K562 (cell line): ENCODE data around the gene FRMD5. TPM values are rescaled to one million over a fixed set of nuclear protein-coding genes. Genes with fewer than 3 reads are reported as not detected.

Experiments used
- ATAC-seq: fragments of 200-7000 bp; cut with Tn5 transposase; 3 replicates; pipeline ENCODE4 v1.9.1; 2020; ENCODE audit warnings: moderate library complexity
- BruUV-seq: library from RNA; stranded (reverse); fragments of 400-500 nt; replicated peaks from 2 replicates; lab custom pipeline; 2021; lab: Mats Ljungman, UMichigan
- CTCF ChIA-PET: fragments of 300-600 bp; formaldehyde crosslinking; extraction: SDS; loops from one replicate; lab custom pipeline; 2021; ENCODE audit warnings: low intra/inter-chr PET ratio; lab: Yijun Ruan, JAX
- POLR2A ChIA-PET: fragments of 300-600, 350-650 bp; sonication (Branson Sonifier 250); formaldehyde crosslinking; extraction: SDS; loops from one replicate; lab custom pipeline; 2021; ENCODE audit warnings: antibody characterized with exemption, inconsistent platforms; lab: Yijun Ruan, JAX
- DNase-seq, 4 experiments: peaks; one replicate each; pipeline versions ENCODE4 v3.0.0 to v3.0.0-alpha.2; 2011 to 2018; ENCODE audit warnings: low spot score in 3 of 4, mixed read lengths in 3 of 4; ENCODE audit errors: extremely low read depth in 1 of 4
- FAIRE-seq: peaks from 2 replicates; lab custom pipeline; 2011; peaks lifted over from hg19 to GRCh38; lab: Jason Lieb, UNC
- H2AFZ ChIP-seq: 2 replicates; pipeline ENCODE4 v1.6.0; 2011; ENCODE audit warnings: low read depth, low read length, control low read depth, inconsistent platforms
- H3K27ac ChIP-seq: fragments of 200-600 bp; 3 replicates; pipeline ENCODE4 v1.8.0; 2011; ENCODE audit warnings: low read depth, mild to moderate bottlenecking, control low read depth, inconsistent platforms, low read length, moderate library complexity, mixed read lengths; ENCODE audit errors: extremely low read depth
- H3K27me3 ChIP-seq, 2 experiments: fragments of 300-600 bp in 1 of 2; 2 replicates in 1 of 2; 3 replicates in 1 of 2; pipeline versions ENCODE4 v1.6.0 to v1.8.0; 2011; ENCODE audit warnings: inconsistent platforms in 2 of 2, low read length in 2 of 2, mild to moderate bottlenecking in 1 of 2, mixed read lengths in 1 of 2, moderate library complexity in 1 of 2; ENCODE audit not compliant: control insufficient read depth in 2 of 2, insufficient read depth in 2 of 2
- H3K36me3 ChIP-seq: fragments of 300-600 bp; 3 replicates; pipeline ENCODE4 v1.8.0; 2011; ENCODE audit warnings: mild to moderate bottlenecking, low read length, inconsistent platforms; ENCODE audit not compliant: control insufficient read depth, insufficient read depth
- H3K4me1 ChIP-seq, 2 experiments: fragments of 200-600 bp in 1 of 2; replicated peaks in 1 of 2; 2 replicates in 1 of 2; 3 replicates in 1 of 2; pipeline versions ENCODE4 v1.5.1 to v1.8.0; 2011; ENCODE audit warnings: inconsistent platforms in 2 of 2, low read length in 2 of 2, mild to moderate bottlenecking in 1 of 2, mixed read lengths in 1 of 2, moderate library complexity in 1 of 2; ENCODE audit not compliant: control insufficient read depth in 2 of 2, insufficient read depth in 2 of 2
- H3K4me2 ChIP-seq: 2 replicates; pipeline ENCODE4 v1.6.1; 2011; ENCODE audit warnings: low read length, control low read depth, inconsistent platforms, mixed read lengths; ENCODE audit not compliant: insufficient read depth
- H3K4me3 ChIP-seq: fragments of 200-600 bp; sonication (generic), shearing (Covaris generic); 2 replicates; pipeline ENCODE4 v1.5.1; 2016; ENCODE audit warnings: control low read depth, inconsistent platforms
- H3K79me2 ChIP-seq: fragments of 200-600 bp; 3 replicates; pipeline ENCODE4 v1.8.0; 2011; ENCODE audit warnings: low read length, inconsistent platforms; ENCODE audit not compliant: control insufficient read depth, insufficient read depth
- H3K9ac ChIP-seq, 2 experiments: 2 replicates each; pipeline versions ENCODE4 v1.6.0 to v1.6.1; 2011; ENCODE audit warnings: low read depth in 2 of 2, low read length in 2 of 2, control low read depth in 1 of 2, inconsistent platforms in 1 of 2, mild to moderate bottlenecking in 1 of 2, mixed read lengths in 1 of 2; ENCODE audit not compliant: insufficient read depth in 1 of 2
- H3K9me1 ChIP-seq: one replicate; pipeline ENCODE4 v1.6.0; 2011; ENCODE audit warnings: inconsistent platforms, mild to moderate bottlenecking, low read length, moderate library complexity; ENCODE audit not compliant: control insufficient read depth, insufficient read depth
- H3K9me3 ChIP-seq: replicated peaks from 2 replicates; pipeline ENCODE4 v1.5.1; 2011; ENCODE audit warnings: low read depth, low read length, inconsistent platforms; ENCODE audit not compliant: control insufficient read depth, insufficient read depth
- H4K20me1 ChIP-seq: replicated peaks from 2 replicates; pipeline ENCODE4 v1.6.1; 2011; ENCODE audit warnings: low read length, inconsistent platforms, mixed read lengths; ENCODE audit not compliant: control insufficient read depth, insufficient read depth
- FOSL1 ChIP-seq: fragments of 200-800 bp; sonication (Bioruptor generic); conservative IDR thresholded peaks from 2 replicates; pipeline ENCODE4 v1.6.1; 2016; ENCODE audit warnings: missing genetic modification characterization, missing compliant biosample characterization
- GABPB1 ChIP-seq: sonication (generic); formaldehyde crosslinking; IDR thresholded peaks from 2 replicates; pipeline ENCODE4 v1.8.0; 2022; ENCODE audit warnings: mild to moderate bottlenecking, missing genetic modification reagents
- HNRNPH1 ChIP-seq: fragments of 200-400 bp; formaldehyde crosslinking; optimal IDR thresholded peaks from 2 replicates; pipeline ENCODE3; 2017; ENCODE audit warnings: low read depth, mild to moderate bottlenecking, low read length, moderate library complexity
- HSF4 ChIP-seq: fragments of 250-450 bp; sonication (Bioruptor Pico); IDR thresholded peaks from 2 replicates; pipeline ENCODE4 v2.1.2; 2022; ENCODE audit warnings: mild to moderate bottlenecking, moderate library complexity, borderline replicate concordance
- KLF10 ChIP-seq: fragments of 250-450 bp; sonication (Bioruptor Pico); IDR thresholded peaks from 2 replicates; pipeline ENCODE4 v1.6.1; 2021; ENCODE audit warnings: matching md5 sums
- RUNX1 ChIP-seq: sonication (generic); IDR thresholded peaks from 2 replicates; pipeline ENCODE4 v1.6.1; 2016; ENCODE audit warnings: antibody characterized with exemption, low read depth
- SIX5 ChIP-seq, 2 experiments: IDR thresholded peaks; 2 replicates each; pipeline ENCODE4 v1.6.1; 2011; ENCODE audit warnings: low read length in 2 of 2, borderline replicate concordance in 1 of 2, low read depth in 1 of 2, mild to moderate bottlenecking in 1 of 2, moderate library complexity in 1 of 2; ENCODE audit not compliant: insufficient read depth in 1 of 2
- SNIP1 ChIP-seq: fragments of 450-650 bp; IDR thresholded peaks from 2 replicates; pipeline ENCODE4 v1.7.1; 2017; ENCODE audit warnings: low read depth, mild to moderate bottlenecking
- TBL1XR1 ChIP-seq, 2 experiments: IDR thresholded peaks; 2 replicates each; pipeline ENCODE4 v1.6.1; 2012; ENCODE audit warnings: improper control_type of control experiment in 2 of 2, low read length in 2 of 2, mild to moderate bottlenecking in 1 of 2
- in situ Hi-C: fragments of 300-500 bp; cut with MboI; formaldehyde crosslinking; loops from 4 replicates; pipeline ENCODE4 v1.15.0; 2018; ENCODE audit warnings: inconsistent platforms, mixed read lengths
- intact Hi-C: fragments of 100-400 bp; cut with micrococcal nuclease; formaldehyde crosslinking; loops from 2 replicates; pipeline ENCODE4 v1.14.2; 2022
- polyA plus RNA-seq, 8 experiments: library from polyadenylated mRNA; depleted of rRNA in 4 of 8; stranded (reverse) in 5 of 8; unstranded in 3 of 8; fragments of >200 nt; fragmentation: Nextera tagmentation in 2 of 8; fragmentation: Illumina TruSeq in 1 of 8; extraction: Ambion mirVana in 2 of 8; extraction: Trizol in 1 of 8; gene quantifications; 2 replicates each; pipeline versions ENCODE4 v1.2.1 to v1.2.3, GENCODE V29; 2011 to 2014; ENCODE audit warnings: inconsistent platforms in 1 of 8, missing spikeins in 1 of 8
- total RNA-seq, 7 experiments: library from RNA; depleted of rRNA in 6 of 7; stranded (reverse); fragments of >200 nt in 6 of 7; fragmentation: Illumina TruSeq in 2 of 7; extraction: Trizol in 2 of 7; gene quantifications; 2 replicates each; pipeline versions ENCODE4 v1.2.1 to v1.2.3, GENCODE V29; 2011 to 2021; ENCODE audit warnings: low replicate concordance in 1 of 7
- TF ChIP-seq, protein P1 (sequence below): fragments of 450-650 bp; IDR thresholded peaks from 2 replicates; pipeline ENCODE4 v1.6.1; 2016; ENCODE audit warnings: borderline replicate concordance
- TF ChIP-seq, protein P2 (sequence below), 2 experiments: fragments of 450-650 bp in 1 of 2; sonication (generic) in 1 of 2; formaldehyde crosslinking; conservative IDR thresholded peaks; 2 replicates each; pipeline versions ENCODE4 v1.4.0 to v1.8.1; 2020 to 2022; ENCODE audit warnings: mild to moderate bottlenecking in 1 of 2, missing genetic modification reagents in 1 of 2
- TF ChIP-seq, protein P3 (sequence below): fragments of 450-650 bp; IDR thresholded peaks from 2 replicates; pipeline ENCODE4 v1.6.1; 2016
- TF ChIP-seq, protein P4 (sequence below): fragments of 250-450 bp; sonication (Bioruptor Pico); IDR thresholded peaks from 2 replicates; pipeline ENCODE4 v1.4.0; 2020; ENCODE audit warnings: mild to moderate bottlenecking, moderate library complexity, borderline replicate concordance

FRMD5 gene
- total and polyA plus RNA-seq, 9 of the 15 experiments (the other 6 are each of a cell fraction or from before 2014, with no cell fraction given), result 0.13 to 0.38 TPM; not detected in 7

DNA sequence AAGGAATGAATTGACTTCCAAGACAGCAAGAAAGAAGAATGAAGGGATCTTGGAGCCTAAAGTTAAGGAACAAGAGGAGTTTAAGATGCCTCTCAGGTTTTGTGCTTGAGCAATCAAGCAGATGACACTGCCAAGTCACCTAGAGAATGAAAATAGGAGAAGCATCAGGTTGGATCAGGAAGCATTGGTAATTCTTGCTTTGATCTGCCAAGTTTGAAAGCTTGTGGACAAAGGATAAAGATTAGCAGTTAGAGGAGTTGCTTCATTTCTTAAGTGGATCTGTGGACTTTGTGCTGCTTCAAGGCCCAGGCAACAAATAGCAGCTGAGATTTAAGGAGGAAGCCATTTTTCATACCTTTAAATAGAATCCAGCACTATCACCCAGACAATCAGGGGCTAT, 35.6 kb downstream of the FRMD5 start:
- in situ Hi-C loops (no loop called here), intact Hi-C loops (no loop called here)
- Histone ChIP-seq H3K36me3 (no peaks in the 10 kb centered on the region), H3K79me2 (no peaks in the 10 kb centered on the region), H3K4me1 (no peaks in the 10 kb centered on the region), H3K9ac (no peak overlapping the region), H3K4me3 (no peak overlapping the region), H3K27me3 (peaks cover 0 to 18% of the 10 kb centered on the region in 2 experiments; a peak in 2 of 5 replicates), H3K27ac (no peak overlapping the region), H3K9me3 (no peaks in the 10 kb centered on the region), H3K9me1 (no peaks in the 10 kb centered on the region), H2AFZ (no peak overlapping the region), H4K20me1 (no peaks in the 10 kb centered on the region), H3K4me2 (no peak overlapping the region)
- ATAC-seq (no peak), DNase-seq (no peak), FAIRE-seq (no peak)
- POLR2A ChIA-PET, result interaction anchor here (1.6 kb wide), 1 partner anchor 11 kb away, joined by 3 read pairs; no protein-coding TSS in a partner anchor
- BruUV-seq, result no TSS peak
- CTCF ChIA-PET, result no interaction called here
- TF ChIP-seq HSF4 (CRISPR knock-in tag) (no peak), SIX5 (IDR thresholded peaks at IDR 0.05; ENCODE audit: borderline replicate concordance in 1 of 2, insufficient read depth in 1 of 2, low read depth in 1 of 2, low read length in 2 of 2) (no peak), SNIP1 (no peak), FOSL1 (tag) (no peak), HNRNPH1 (no peak), KLF10 (CRISPR knock-in tag) (no peak), RUNX1 (no peak), TBL1XR1 (IDR thresholded peaks at IDR 0.05; ENCODE audit: low read length in 2 of 2) (no peak), GABPB1 (no peak)
- TF ChIP-seq, protein P1, sequence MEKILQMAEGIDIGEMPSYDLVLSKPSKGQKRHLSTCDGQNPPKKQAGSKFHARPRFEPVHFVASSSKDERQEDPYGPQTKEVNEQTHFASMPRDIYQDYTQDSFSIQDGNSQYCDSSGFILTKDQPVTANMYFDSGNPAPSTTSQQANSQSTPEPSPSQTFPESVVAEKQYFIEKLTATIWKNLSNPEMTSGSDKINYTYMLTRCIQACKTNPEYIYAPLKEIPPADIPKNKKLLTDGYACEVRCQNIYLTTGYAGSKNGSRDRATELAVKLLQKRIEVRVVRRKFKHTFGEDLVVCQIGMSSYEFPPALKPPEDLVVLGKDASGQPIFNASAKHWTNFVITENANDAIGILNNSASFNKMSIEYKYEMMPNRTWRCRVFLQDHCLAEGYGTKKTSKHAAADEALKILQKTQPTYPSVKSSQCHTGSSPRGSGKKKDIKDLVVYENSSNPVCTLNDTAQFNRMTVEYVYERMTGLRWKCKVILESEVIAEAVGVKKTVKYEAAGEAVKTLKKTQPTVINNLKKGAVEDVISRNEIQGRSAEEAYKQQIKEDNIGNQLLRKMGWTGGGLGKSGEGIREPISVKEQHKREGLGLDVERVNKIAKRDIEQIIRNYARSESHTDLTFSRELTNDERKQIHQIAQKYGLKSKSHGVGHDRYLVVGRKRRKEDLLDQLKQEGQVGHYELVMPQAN, result no peak
- TF ChIP-seq, protein P2, sequence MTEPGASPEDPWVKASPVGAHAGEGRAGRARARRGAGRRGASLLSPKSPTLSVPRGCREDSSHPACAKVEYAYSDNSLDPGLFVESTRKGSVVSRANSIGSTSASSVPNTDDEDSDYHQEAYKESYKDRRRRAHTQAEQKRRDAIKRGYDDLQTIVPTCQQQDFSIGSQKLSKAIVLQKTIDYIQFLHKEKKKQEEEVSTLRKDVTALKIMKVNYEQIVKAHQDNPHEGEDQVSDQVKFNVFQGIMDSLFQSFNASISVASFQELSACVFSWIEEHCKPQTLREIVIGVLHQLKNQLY (CRISPR knock-in tag; conservative IDR thresholded peaks at IDR 0.05), result no peak
- TF ChIP-seq, protein P3, sequence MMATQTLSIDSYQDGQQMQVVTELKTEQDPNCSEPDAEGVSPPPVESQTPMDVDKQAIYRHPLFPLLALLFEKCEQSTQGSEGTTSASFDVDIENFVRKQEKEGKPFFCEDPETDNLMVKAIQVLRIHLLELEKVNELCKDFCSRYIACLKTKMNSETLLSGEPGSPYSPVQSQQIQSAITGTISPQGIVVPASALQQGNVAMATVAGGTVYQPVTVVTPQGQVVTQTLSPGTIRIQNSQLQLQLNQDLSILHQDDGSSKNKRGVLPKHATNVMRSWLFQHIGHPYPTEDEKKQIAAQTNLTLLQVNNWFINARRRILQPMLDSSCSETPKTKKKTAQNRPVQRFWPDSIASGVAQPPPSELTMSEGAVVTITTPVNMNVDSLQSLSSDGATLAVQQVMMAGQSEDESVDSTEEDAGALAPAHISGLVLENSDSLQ, result no peak
- TF ChIP-seq, protein P4, sequence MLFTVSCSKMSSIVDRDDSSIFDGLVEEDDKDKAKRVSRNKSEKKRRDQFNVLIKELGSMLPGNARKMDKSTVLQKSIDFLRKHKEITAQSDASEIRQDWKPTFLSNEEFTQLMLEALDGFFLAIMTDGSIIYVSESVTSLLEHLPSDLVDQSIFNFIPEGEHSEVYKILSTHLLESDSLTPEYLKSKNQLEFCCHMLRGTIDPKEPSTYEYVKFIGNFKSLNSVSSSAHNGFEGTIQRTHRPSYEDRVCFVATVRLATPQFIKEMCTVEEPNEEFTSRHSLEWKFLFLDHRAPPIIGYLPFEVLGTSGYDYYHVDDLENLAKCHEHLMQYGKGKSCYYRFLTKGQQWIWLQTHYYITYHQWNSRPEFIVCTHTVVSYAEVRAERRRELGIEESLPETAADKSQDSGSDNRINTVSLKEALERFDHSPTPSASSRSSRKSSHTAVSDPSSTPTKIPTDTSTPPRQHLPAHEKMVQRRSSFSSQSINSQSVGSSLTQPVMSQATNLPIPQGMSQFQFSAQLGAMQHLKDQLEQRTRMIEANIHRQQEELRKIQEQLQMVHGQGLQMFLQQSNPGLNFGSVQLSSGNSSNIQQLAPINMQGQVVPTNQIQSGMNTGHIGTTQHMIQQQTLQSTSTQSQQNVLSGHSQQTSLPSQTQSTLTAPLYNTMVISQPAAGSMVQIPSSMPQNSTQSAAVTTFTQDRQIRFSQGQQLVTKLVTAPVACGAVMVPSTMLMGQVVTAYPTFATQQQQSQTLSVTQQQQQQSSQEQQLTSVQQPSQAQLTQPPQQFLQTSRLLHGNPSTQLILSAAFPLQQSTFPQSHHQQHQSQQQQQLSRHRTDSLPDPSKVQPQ (CRISPR knock-in tag), result no peak
